ENCODE data around the gene DAW1.
"Not testable (repeated sequence)": the region's sequence is repeated elsewhere in the genome, so short reads cannot be mapped to it uniquely, and the experiment has no call there.

Gene DAW1

GRCh38 chr2:227932001-227932400, 60.6 kb downstream of the DAW1 start:
- no peak for DNase-seq

GRCh38 chr2:227932403-227932802, 61.0 kb downstream of the DAW1 start:
- no peak for DNase-seq

GRCh38 chr2:227933884-227934283, 62.5 kb downstream of the DAW1 start:
- no peak for DNase-seq

- DNase-seq = not testable (repeated sequence)
Observed at GRCh38 chr2:227936249-227936648, 64.8 kb downstream of the DAW1 start.

GRCh38 chr2:227939271-227940027, 68.0 kb downstream of the DAW1 start:
- DNase-seq = no peak

GRCh38 chr2:227942021-227942420, 70.6 kb downstream of the DAW1 start:
- DNase-seq = no peak

- no peak for DNase-seq
Observed at GRCh38 chr2:227942965-227943364, 71.5 kb downstream of the DAW1 start.

- no peak for DNase-seq
Observed at GRCh38 chr2:227960317-227960716, 88.9 kb downstream of the DAW1 start.

GRCh38 chr2:227971619-227972230, 100.3 kb downstream of the DAW1 start:
- no peak for DNase-seq

GRCh38 chr2:227973241-227973640, 101.8 kb downstream of the DAW1 start:
- no peak for DNase-seq

Data from NCI-H2029 (cell line).